GM20000 (cell line): ENCODE data around the gene IRF6.

Source experiments
- DNase-seq: peaks from one replicate; pipeline ENCODE4 v3.0.0; 2012; ENCODE audit warnings: low spot score
- TF ChIP-seq, protein P1 (sequence below): IDR thresholded peaks from 2 replicates; pipeline ENCODE4 v1.5.1; 2012; ENCODE audit warnings: mild to moderate bottlenecking, control low read depth; ENCODE audit errors: extremely low read depth, missing control alignments

The IRF6 gene

GRCh38 chr1:209780268-209780667 is 25.7 kb downstream of the IRF6 start:
- TF ChIP-seq, protein P1, sequence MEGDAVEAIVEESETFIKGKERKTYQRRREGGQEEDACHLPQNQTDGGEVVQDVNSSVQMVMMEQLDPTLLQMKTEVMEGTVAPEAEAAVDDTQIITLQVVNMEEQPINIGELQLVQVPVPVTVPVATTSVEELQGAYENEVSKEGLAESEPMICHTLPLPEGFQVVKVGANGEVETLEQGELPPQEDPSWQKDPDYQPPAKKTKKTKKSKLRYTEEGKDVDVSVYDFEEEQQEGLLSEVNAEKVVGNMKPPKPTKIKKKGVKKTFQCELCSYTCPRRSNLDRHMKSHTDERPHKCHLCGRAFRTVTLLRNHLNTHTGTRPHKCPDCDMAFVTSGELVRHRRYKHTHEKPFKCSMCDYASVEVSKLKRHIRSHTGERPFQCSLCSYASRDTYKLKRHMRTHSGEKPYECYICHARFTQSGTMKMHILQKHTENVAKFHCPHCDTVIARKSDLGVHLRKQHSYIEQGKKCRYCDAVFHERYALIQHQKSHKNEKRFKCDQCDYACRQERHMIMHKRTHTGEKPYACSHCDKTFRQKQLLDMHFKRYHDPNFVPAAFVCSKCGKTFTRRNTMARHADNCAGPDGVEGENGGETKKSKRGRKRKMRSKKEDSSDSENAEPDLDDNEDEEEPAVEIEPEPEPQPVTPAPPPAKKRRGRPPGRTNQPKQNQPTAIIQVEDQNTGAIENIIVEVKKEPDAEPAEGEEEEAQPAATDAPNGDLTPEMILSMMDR = no peak
- DNase-seq = no peak

DNA sequence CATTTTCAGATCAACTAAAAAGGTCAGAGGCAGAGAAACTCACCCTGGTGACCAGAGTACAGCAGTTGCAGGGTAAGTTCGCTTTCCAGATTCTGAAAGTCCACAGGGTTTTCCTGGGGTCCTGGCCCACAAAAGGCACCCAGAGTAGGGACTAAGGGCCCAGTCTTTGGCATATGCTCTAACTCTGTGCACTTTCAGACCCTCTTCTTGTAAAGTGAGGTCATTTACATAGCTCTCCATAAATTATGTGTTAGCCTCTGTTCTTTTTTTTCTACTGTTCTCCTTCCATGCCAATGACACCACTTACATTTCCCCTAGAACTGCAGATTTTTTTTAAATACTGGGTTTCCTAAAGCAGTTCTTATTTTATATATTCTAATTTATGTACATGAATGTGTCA is 27.8 kb downstream of the IRF6 start:
- TF ChIP-seq, protein P1 = no peak
- no peak for DNase-seq

GRCh38 chr1:209777587-209777986 is 28.4 kb downstream of the IRF6 start:
- DNase-seq = no peak

DNA sequence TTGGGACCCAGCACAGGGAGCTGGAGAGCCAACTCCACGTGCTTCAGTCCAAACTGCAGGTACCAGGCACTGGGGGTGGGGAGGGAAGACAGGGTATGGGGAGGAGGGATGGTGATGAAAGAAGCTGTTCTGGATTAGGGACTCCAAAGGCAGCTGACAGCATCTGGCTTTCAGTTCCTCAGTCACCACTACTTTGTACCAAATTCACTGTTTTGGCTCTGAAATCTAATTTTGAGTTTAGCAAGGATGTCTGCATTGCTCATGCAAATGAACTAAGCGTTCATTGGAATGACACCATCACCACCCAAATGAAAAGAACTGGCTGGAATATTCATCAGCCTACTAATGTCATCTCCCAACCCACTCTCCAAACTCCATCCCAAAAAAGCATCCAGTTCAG is 30.3 kb downstream of the IRF6 start:
- no peak for DNase-seq
- TF ChIP-seq, protein P1 = no peak

More at GRCh38 chr1:209777587-209777986, 28.4 kb downstream of the IRF6 start:
- TF ChIP-seq, protein P1 = no peak

DNA sequence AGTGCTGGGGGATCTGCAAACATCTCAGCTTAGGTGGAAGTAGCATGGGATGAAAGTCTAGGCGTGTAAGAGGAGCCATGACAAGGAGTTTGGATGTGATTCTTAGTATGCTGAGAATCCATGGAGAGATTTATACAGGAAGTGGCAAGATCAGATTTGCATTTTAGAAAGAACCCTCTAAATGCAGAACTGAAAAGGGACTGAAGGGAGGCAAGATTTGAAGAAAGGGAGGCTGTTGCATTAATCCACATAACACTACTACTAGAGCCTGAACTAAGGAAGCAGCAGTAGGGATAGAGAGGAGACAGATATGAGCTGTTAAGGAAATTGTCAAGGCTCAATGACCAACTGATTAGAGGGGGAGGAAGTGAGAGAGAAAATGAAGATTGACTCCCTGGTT is 31.4 kb downstream of the IRF6 start:
- no peak for DNase-seq
- TF ChIP-seq, protein P1 = no peak

GRCh38 chr1:209772126-209772525 is 33.8 kb downstream of the IRF6 start:
- DNase-seq = no peak
- TF ChIP-seq, protein P1 = no peak

DNA sequence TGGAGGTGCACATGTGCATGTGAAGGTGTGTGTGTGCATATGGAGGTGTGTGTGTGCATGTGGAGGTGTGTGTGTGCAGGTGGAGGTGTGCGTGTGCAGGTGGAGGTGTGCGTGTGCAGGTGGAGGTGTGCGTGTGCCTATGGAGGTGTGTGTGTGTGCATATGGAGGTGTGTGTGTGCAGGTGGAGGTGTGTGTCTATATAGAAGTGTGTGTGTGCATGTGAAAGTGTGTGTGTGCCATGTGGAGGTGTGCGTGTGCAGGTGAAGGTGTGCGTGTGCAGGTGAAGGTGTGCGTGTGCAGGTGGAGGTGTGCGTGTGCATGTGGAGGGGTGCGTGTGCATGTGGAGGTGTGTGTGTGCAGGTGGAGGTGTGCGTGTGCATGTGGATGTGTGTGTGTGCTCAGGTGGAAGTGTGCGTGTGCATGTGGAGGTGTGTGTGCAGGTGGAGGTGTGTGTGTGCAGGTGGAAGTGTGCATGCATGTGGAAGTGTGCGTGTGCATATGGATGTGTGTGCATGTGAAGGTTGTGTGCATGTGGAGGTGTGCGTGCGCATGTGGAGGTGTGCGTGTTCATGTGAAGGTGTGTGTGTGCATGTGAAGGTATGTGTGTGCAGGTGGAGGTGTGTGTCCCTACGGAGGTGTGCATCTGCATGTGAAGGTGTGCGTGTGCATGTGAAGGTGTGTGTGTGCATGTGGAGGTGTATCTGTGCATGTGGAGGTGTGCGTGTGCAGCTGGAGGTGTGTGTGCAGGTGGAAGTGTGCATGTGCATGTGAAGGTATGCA is 35.1 kb downstream of the IRF6 start:
- DNase-seq = no peak
- TF ChIP-seq, protein P1 = no peak
